ENCODE data around the gene NPHP3.

- TF ChIP-seq CTCF (IDR thresholded peaks at IDR 0.05) (no peak), POLR2A (IDR thresholded peaks at IDR 0.05) (no peak), POLR2AphosphoS5 (IDR thresholded peaks at IDR 0.05; ENCODE audit: insufficient read depth in 1 of 2, low read depth in 1 of 2) (no peak)
Measured at GRCh38 chr3:132660811-132661070, 61.5 kb downstream of the NPHP3 start.

Measured in vagina (tissue), 2 donors.